Inflammatory macrophage treated with lipopolysaccharide for 1 hour (primary cell): ENCODE measurements around the gene RBM28.

Experiments used
- DNase-seq, 2 donors: peaks; one replicate each; pipeline ENCODE4 v3.0.0-alpha.2; 2020 to 2022

RBM28 gene

DNA sequence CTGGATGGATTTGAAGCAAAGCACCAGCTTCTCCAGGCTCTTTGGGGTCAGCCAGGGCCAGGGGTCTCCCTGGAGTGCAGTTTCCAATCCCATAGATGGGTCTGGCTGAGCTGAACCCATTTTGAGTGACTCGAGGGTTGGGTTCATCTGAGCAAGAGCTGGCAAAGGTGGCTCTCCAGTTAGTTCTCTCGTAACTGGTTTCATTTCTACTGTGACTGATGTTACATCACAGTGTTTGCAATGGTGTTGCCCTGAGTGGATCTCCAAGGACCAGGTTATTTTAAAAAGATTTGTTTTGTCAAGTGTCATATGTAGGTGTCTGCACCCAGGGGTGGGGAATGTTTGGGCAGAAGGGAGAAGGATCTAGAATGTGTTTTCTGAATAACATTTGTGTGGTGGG lies 88.4 kb downstream of the RBM28 start:
- peak in 1 of 2 donors; percentile 19 for DNase-seq

DNA sequence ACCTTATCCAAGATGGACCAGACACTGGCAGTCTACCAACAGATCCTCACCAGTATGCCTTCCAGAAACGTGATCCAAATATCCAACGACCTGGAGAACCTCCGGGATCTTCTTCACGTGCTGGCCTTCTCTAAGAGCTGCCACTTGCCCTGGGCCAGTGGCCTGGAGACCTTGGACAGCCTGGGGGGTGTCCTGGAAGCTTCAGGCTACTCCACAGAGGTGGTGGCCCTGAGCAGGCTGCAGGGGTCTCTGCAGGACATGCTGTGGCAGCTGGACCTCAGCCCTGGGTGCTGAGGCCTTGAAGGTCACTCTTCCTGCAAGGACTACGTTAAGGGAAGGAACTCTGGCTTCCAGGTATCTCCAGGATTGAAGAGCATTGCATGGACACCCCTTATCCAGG lies 89.2 kb downstream of the RBM28 start:
- DNase-seq, result no peak

DNA sequence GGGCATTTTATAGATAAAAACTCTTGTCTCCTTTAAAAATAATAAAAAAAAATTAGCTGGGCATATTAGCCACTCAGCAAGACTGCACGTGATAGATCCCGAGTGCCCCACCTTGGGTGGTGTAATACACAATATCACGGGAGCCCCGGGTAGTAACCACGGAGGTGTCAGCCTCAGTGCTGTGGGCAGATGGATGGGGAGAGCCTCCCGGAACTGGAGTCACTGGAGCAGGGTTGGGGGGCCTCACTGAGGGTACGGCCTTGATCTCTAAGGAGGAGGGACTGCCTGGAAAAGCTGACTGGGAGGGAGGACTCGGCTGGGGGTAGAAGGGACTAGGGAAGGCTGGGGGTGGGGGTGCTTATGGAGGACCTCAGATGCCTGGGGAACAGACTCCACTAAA lies 90.0 kb downstream of the RBM28 start:
- DNase-seq, result no peak

DNA sequence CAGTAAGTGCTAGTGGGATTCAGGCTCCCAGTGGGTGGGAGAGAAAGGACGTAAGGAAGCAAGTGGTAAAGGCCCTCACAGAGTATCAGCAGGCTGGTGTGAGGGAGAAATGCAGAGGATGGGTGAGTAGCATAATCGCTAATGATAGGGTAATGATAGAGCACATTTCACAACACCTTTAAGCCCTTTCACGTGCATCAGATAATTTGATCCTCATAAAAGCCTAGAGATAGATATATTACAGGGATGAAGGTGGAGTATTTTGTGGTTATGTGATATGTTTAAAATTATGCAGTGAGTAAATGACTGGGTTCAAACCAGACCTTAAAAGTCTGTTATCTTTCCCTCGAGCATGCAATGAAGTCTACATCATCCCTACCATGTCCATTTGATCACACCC lies 92.4 kb downstream of the RBM28 start:
- DNase-seq, result no peak
